Calu3 (cell line): ENCODE results near the gene LILRA6. TPM values are rescaled to one million over a fixed set of nuclear protein-coding genes. Genes with fewer than 3 reads are reported as not detected.
"Not testable (repeated sequence)": the region's sequence is repeated elsewhere in the genome, so short reads cannot be mapped to it uniquely, and the experiment has no call there.

Experiments
- BruUV-seq: library from RNA; stranded (reverse); fragments of 400-500 nt; replicated peaks from 2 replicates; lab custom pipeline; 2021; lab: Mats Ljungman, UMichigan
- CTCF ChIA-PET: fragments of 300-600 bp; sonication (Branson Sonifier 250); formaldehyde crosslinking; loops from one replicate; lab custom pipeline; 2022; ENCODE audit warnings: antibody characterized with exemption; lab: Charles Lee
- DNase-seq: peaks from one replicate; pipeline ENCODE4 v3.0.0; 2022
- H3K27ac Mint-ChIP-seq: one replicate; pipeline ENCODE4 v1.8.0; 2022; ENCODE audit warnings: mixed read lengths; ENCODE audit not compliant: unreplicated experiment
- H3K27me3 Mint-ChIP-seq: one replicate; pipeline ENCODE4 v1.8.0; 2022; ENCODE audit warnings: mixed read lengths; ENCODE audit not compliant: unreplicated experiment
- H3K36me3 Mint-ChIP-seq: one replicate; pipeline ENCODE4 v1.8.0; 2022; ENCODE audit warnings: mild to moderate bottlenecking, moderate library complexity, mixed read lengths; ENCODE audit not compliant: insufficient read depth, unreplicated experiment
- H3K4me1 Mint-ChIP-seq: one replicate; pipeline ENCODE4 v1.8.0; 2022; ENCODE audit warnings: mild to moderate bottlenecking, low read depth, mixed read lengths; ENCODE audit not compliant: unreplicated experiment
- H3K4me3 Mint-ChIP-seq: one replicate; pipeline ENCODE4 v1.8.0; 2022; ENCODE audit warnings: mild to moderate bottlenecking, low read depth, moderate library complexity, mixed read lengths; ENCODE audit not compliant: unreplicated experiment
- H3K9me3 Mint-ChIP-seq: one replicate; pipeline ENCODE4 v1.8.0; 2022; ENCODE audit warnings: low read depth, mixed read lengths; ENCODE audit not compliant: unreplicated experiment
- CTCF ChIP-seq: fragments of 200-600 bp; IDR thresholded peaks from one replicate; pipeline ENCODE4 v1.8.0; 2022; ENCODE audit warnings: antibody characterized with exemption; ENCODE audit not compliant: unreplicated experiment
- intact Hi-C: fragments of 100-400 bp; cut with micrococcal nuclease; formaldehyde crosslinking; loops from one replicate; pipeline ENCODE4 v1.10.0; 2022; ENCODE audit not compliant: unreplicated experiment
- total RNA-seq: library from RNA; stranded (reverse); gene quantifications from 2 replicates; pipeline ENCODE4 v1.2.3, GENCODE V29; 2022

LILRA6 gene
- total RNA-seq, 1 experiment from 2014 or later: not detected

- CTCF ChIA-PET: no interaction called here
Measured at GRCh38 chr19:54196536-54196935, 46.1 kb downstream of the LILRA6 start.

GRCh38 chr19:54194463-54194862 lies 48.1 kb downstream of the LILRA6 start:
- DNase-seq, CTCF ChIA-PET, H3K27ac Mint-ChIP-seq, H3K9me3 Mint-ChIP-seq, H3K27me3 Mint-ChIP-seq, H3K4me3 Mint-ChIP-seq, intact Hi-C loops, BruUV-seq: not testable (repeated sequence)
- H3K4me1 Mint-ChIP-seq: peaks cover 11% of the 10 kb centered on the region
- H3K36me3 Mint-ChIP-seq: peaks cover 72% of the 10 kb centered on the region

More at GRCh38 chr19:54196536-54196935, 46.1 kb downstream of the LILRA6 start:
- Mint-ChIP-seq H3K4me3 (no peak overlapping the region), H3K4me1 (peaks cover 11% of the 10 kb centered on the region), H3K9me3 (no peaks in the 10 kb centered on the region), H3K27me3 (no peaks in the 10 kb centered on the region), H3K36me3 (peaks cover 72% of the 10 kb centered on the region), H3K27ac (no peak overlapping the region)
- TF ChIP-seq CTCF: no peak
- intact Hi-C loops: no loop called here
- DNase-seq: no peak
- BruUV-seq: no TSS peak

- no peak for DNase-seq
- CTCF ChIA-PET: no interaction called here
- no peaks in the 10 kb centered on the region for H3K27me3 Mint-ChIP-seq
- peaks cover 12% of the 10 kb centered on the region for H3K4me1 Mint-ChIP-seq
- peaks cover 80% of the 10 kb centered on the region for H3K36me3 Mint-ChIP-seq
- H3K9me3 Mint-ChIP-seq: no peaks in the 10 kb centered on the region
- no peak overlapping the region for H3K27ac Mint-ChIP-seq
- intact Hi-C loops: no loop called here
- H3K4me3 Mint-ChIP-seq: peak overlapping the region; percentile 13
- TF ChIP-seq CTCF: no peak
- no TSS peak for BruUV-seq
Measured at GRCh38 chr19:54193011-54193410, 49.6 kb downstream of the LILRA6 start.

- peaks cover 86% of the 10 kb centered on the region for H3K36me3 Mint-ChIP-seq
- CTCF ChIA-PET: interaction anchor here (0.6 to 1.8 kb wide), 5 partner anchors 13 to 399 kb away, joined by 3 to 8 read pairs (median 4); partner anchors contain the start of gene TMC4
- peak overlapping the region; percentile 93 for H3K27ac Mint-ChIP-seq
Measured at GRCh38 chr19:54191811-54192453, 50.7 kb downstream of the LILRA6 start.

More at GRCh38 chr19:54191811-54192453, 50.7 kb downstream of the LILRA6 start:
- H3K4me3 Mint-ChIP-seq: peak overlapping the region; percentile 82
- H3K9me3 Mint-ChIP-seq: no peaks in the 10 kb centered on the region
- BruUV-seq: no TSS peak
- no peak for TF ChIP-seq CTCF
- DNase-seq: no peak
- H3K4me1 Mint-ChIP-seq: peaks cover 23% of the 10 kb centered on the region
- no peaks in the 10 kb centered on the region for H3K27me3 Mint-ChIP-seq
- intact Hi-C loops: loop anchor here (1.0 kb wide), 1 partner anchor 8 kb away; the partner anchor contains the start of gene RPS9
